NCI-H1436 (cell line): Measurements from ENCODE around the gene CNTN2.
A peak's percentile ranks its signal among the peaks of the same experiment; 100 is the strongest.

ENCODE experiments used
- DNase-seq: peaks from one replicate; lab custom pipeline; 2025; lab: John Stamatoyannopoulos, UW

Gene CNTN2, protein sequence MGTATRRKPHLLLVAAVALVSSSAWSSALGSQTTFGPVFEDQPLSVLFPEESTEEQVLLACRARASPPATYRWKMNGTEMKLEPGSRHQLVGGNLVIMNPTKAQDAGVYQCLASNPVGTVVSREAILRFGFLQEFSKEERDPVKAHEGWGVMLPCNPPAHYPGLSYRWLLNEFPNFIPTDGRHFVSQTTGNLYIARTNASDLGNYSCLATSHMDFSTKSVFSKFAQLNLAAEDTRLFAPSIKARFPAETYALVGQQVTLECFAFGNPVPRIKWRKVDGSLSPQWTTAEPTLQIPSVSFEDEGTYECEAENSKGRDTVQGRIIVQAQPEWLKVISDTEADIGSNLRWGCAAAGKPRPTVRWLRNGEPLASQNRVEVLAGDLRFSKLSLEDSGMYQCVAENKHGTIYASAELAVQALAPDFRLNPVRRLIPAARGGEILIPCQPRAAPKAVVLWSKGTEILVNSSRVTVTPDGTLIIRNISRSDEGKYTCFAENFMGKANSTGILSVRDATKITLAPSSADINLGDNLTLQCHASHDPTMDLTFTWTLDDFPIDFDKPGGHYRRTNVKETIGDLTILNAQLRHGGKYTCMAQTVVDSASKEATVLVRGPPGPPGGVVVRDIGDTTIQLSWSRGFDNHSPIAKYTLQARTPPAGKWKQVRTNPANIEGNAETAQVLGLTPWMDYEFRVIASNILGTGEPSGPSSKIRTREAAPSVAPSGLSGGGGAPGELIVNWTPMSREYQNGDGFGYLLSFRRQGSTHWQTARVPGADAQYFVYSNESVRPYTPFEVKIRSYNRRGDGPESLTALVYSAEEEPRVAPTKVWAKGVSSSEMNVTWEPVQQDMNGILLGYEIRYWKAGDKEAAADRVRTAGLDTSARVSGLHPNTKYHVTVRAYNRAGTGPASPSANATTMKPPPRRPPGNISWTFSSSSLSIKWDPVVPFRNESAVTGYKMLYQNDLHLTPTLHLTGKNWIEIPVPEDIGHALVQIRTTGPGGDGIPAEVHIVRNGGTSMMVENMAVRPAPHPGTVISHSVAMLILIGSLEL

DNA sequence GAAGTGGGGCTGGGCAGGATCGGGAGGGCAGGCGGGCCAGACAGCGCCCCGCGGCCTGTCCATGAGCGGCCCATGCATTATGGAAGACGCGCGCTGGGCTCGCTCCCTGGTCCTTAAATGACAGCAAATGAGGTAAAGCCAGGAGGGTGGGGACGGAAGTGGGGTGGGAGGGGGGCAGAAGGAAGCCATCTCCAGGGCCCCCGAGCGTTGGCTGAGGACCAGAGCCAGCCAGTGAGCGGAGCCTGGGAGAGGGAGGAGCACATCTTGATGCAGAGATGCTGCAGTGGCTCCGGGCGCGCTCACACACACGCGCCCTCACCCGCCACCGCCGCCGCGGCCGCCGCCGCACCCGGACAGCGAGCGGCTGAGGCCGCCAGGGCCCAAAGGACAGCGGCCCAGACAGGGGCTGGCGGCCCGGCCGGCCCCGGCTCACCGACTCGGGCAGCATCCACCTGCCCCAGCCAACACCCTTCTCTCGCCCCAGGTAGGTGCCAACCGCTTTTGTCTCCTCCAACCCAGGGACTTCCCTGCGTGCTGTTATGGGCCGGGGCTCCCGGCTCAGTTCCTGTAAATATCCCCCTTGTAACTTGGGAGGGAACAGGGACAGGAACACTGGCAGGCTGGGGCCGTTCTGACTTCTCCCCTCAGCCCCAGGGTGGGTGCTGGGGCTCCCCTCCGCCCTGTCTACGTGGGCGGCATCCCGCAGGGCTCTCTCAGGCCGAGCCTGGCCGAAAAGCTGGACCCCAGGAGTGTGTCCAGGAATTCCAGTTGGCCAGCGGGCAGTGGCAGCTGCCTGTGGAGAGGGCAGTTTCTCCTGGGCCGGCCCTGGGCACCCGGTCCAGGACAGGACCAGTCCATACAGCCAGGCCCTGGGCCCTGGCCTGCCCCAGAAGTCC lies at the start of gene CNTN2:
Gene CNTN2, plus strand, starts transcription at position 302 of the 896 bp plus-strand sequence. CDS start 9,974 bp downstream, outside the sequence.
- peak; percentile 80 for DNase-seq

DNA sequence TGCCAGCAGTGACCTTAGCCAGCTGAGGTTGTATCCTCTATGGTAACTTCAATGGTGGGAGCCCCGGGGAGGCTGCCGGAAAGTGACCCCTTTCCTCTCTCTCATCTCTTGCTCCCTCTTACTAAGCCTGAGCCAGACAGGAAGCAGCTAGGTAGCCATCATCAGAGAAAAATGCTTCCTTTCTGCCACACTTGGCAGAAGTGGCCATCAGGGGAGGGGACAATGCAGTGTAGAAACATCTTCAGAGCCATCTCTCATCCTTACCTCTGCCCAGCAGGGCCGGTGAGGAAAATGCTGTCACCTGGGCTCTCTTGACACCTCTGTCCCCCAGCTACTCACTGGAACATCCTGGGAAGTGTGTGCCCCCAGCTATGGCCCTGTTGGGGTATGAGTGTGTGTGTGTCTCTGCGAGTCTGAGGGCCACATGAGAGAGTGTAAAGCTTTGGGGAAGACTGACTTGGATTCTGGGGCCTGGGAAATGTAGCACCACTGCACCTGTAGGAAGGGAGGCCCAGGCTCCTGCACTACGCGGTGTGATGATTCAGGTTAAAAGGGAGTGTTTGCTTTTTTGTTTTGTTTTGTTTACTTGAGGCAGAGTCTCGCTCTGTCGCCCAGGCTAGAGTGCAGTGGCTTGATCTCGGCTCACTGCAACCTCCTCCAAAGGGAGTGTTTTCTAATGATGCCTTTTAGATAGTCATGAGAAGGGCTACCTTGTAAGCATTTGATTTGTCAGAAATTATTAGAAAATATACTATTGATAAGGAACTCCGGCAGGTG lies 48.7 kb upstream of the CNTN2 start:
- DNase-seq: no peak

DNA sequence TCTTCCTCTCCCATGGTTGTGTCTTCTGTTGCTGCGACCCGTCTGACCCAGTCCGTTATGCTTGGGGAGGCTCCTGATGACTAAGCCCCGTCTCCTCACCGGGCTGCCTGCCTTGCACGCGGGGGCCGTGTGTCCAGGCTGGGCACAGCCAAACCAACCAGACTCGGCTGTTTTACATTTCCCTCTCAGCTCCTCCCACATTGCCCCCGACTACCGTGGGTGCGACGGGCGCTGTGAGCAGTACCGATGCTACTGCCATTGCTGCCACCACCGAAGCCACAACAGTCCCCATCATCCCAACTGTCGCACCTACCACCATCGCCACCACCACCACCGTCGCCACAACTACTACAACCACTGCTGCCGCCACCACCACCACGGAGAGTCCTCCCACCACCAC lies 46.0 kb upstream of the CNTN2 start:
- DNase-seq: no peak

DNA sequence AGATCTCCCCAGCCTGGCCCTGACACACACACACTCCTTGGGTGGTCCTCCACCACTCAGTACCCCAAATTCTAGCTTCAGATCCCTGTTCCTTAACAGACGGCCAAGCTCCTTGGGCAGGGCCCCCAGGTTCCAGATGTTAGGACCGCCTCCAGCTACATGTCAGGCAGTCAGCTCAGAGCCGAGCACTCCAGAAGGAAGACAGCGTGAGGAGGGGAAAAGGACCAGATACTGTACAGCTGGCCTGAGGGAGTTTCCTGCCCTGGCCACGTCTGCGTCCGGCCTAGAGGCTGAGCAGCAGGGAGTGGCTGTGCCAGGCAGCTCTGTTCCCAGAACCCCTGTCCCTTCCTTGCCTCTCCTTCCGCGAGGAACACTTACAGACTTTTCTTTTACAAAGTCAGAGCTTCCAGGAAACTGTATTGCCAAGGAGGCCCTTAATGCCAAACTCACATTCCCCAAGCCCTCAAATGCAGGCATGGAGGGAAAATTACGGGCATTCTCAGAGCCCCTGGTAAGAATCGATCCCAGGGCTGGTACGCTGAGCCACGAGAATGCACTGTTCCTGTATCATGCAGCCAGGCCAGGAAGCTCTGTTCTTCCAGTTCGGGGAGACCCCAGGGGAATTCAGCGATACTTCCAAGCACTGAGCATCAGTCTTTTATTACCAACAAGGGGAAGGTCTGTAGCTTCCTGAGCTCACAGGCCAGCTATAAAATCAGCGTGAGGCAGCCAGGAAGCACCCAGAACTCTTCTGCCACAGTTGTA lies 45.2 kb upstream of the CNTN2 start:
- DNase-seq: no peak

DNA sequence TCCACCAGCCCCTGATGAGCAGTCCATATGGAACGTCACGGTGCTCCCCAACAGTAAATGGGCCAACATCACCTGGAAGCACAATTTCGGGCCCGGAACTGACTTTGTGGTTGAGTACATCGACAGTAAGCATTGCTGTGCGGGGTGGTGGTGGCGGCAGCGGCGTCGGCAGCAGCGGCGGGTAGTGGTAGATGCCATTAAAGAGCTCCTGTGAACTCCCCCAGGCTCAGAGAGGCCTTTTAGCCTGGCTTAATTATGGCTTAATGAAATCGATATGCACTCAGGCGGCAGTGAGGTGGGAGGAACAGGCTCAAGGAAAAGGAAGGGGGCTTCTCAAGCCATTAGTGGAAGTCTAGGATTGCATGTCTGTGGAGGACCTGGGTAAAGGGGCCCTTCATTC lies 41.9 kb upstream of the CNTN2 start:
- DNase-seq: no peak

DNA sequence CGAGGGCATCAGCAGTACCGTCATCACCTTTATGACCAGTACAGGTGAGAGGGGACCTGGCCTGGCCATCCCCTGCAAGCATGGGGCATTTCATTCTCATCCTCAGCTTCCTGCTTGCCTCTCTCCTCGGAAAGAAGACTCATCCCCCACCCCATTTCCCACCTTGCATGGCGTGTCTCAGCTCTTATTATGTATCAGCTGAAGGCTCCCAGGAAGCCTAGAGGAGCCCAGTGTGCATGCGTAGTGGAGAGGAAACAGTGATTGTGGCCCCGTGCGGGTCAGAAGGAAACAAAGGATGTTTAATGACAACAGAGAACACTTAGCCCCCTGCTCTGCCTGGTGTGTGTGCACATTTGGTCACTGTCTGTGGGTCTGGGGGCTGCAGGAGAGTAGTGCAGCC lies 40.3 kb upstream of the CNTN2 start:
- DNase-seq: no peak

DNA sequence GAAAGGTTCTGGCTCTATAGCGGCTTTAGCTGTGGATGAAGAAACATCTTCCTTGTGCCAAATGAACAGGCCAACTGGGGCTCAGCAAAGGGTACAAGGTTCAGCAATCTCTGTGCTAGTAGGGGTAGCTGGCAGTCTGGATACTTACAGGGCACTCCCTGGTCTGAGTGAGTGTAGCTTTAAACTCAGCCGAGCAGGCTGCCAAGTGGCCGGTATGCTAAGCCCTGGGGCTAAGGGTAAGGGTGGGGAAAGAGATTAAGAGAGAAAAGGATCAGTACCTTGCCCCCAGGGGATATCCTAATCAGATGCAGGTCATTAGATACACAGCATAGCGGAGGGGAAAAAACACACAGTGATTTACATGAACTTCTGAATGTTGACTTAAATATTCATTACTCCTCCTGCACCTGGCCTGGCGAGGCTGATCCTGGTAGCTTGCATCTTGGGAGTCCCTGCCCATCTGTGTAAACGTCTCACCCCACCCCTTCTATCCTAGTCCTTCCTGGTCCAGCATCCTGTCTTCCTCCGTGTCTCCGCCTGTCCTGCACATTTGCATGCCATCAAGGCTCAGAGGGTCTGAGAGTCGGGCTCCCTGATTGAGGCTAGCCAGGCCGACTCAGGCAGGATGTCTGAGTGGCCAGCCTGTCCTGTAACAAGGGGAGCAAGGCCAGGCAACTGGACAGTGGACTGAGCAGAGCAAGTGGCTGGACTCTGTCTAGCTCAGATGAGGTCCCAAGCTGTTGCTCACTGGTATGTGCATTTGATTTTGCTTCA lies 39.5 kb upstream of the CNTN2 start:
- DNase-seq: peak; percentile 62

DNA sequence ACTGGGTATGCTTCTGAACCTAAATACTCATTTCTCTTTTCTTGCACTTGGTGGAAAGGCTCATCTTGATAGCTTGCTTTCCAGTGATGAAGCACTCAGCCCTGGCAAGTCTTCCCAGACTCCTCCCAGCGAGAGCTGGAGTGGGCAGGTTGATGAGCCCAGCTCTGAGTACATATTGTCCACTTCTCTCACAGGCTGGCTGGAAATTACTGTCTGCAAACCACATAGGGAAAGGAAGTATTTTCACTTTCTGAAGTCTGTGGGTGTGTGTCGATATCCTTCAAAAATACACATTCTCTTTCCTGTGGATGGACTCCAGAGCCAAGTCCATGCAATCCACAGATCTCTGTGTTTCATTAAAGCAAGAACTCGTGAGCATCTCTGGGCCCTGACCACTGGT lies 38.7 kb upstream of the CNTN2 start:
- no peak for DNase-seq

DNA sequence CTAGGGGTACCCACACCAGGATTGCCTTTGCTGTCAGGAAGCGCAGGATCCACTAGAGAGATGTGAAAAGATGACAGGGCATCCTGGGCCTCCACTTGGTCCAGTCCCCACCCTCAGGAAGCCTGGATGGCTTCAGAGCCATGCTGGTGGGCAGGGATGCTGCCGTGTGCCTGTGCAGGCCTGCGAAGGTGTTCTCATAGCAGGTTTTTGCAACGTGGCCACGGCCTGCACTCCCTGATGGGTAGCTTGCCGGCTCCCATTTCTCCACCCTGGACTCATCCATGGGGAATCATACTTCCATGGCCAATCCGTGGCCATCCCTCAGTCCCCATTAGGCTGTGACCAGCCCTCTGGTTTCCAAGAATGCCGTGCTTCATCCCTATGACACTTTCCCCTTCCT lies 34.1 kb upstream of the CNTN2 start:
- DNase-seq: no peak

DNA sequence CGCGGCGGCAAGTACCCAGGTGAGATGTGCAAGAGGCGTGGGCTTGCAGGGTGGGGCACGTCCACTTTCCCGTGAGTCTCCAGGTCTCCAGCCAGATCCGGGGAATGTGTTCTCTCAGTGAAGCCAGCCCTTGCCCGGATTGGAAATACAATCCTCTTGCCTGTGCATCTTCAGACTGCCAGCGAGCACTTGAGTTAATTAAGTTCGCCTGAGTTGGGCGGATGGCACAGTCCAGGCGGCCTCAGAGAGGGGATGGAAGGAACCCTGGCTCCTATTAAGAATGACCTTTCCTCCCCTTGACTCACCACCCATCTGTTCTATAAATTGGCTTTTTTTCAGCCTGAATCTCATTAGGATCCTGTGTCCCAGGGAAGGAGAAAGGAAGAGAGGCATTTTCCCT lies 33.3 kb upstream of the CNTN2 start:
- DNase-seq: no peak

DNA sequence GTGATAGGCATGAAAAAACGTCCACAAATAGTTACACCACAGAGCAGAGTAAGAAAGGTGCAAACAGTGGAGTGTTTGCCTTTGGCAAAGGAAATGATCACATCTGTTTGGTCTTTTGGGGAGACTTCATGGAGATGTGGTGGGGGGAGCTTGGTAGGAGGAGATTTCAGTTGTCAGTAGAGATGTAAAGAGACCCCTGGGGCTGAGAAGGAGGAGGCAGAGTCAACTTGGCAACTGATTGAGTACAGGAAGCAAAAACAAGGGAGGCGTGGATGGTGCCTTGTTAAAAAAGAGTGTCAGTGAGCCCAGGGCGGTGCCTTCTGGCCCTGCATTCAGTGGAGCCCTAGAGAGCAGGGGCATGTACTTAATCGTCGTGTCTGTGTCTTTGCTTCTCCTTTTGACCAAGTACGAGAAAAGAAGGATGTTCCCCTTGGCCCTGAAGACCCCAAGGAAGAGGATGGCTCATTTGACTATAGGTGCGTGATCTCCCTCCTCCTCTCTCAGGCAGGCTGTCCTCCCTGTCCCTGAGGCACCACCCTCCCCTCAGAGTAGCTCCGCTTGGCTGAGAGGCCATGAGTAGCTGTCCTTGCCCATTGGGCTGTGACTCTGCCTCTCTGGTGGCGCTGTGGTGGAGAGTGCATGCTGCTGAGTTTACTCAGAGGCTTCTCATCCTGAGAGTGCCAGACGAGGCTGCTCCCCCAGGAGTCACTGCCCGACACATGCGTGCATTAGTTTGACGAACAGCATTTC lies 30.4 kb upstream of the CNTN2 start:
- DNase-seq: peak; percentile 36

DNA sequence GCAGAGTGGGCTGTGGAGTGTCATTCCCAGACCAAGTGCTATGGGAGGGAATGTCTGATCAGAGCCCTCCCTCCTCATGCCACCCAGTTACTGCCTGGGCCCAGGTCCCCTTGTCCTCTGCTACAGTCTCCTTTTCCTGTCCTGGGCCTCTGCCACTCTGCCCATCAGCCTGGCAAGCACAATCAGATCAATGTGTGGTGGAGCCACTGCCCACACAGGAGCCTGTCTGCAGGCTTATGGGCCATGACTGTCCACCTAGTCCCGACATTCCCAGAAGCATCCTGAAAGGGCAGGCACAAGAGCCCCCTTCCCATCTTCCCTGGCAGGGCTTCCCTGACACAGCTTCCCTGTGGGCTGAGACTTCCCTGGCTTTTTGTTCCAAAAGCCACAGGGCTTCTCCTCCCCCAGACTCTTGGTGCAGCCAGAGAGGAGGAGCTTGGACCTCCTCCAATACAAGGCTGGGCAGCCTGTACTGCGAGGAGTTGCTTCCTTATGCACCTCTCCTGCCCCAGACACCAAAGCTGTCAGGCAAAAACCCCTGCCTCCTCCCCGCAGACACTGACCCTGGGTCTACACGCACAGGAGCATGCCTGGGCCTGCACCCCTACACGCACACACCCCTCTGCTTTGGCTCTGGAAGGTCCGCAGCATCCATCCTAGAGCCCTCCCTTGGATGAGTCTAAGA lies 29.2 kb upstream of the CNTN2 start:
- peak; percentile 60 for DNase-seq

DNA sequence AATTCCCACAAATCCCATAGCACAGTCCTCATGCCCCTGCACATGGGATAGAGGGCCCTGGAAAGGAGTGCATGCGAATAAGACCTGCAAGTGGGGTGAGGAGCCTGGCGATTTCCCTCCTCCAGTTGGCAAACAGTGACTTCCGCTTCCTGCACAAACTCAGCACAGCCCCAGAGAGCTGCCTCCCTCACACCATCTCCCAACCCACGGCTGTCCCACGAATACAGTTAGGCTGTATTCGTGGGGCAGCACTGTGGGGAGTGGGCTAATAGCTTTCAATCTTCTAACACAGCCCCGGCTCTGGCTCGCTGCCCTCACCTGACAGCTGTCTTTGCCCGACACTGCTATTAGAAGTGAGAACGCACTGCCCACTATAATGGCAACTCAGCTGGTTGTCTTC lies 28.2 kb upstream of the CNTN2 start:
- no peak for DNase-seq

DNA sequence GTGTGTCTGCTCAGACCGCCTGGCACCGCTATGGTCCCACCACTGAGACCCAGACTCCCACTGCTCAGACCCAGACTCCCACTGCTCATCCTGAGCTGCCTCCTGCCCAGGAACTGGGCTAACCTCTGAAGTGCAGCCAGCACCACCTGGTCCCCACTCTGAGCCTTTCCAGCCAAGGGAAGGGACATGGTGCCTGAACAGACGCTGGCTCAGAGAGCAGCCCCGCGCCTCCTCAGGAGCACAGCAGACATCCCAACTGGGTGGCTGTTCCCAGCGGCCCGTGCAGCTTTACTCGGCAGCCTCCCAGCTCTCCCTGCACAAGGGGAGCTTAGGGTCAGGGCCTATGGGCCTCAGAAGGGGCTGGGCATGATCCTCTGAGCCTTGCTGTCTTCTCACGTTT lies 27.8 kb upstream of the CNTN2 start:
- DNase-seq: no peak

DNA sequence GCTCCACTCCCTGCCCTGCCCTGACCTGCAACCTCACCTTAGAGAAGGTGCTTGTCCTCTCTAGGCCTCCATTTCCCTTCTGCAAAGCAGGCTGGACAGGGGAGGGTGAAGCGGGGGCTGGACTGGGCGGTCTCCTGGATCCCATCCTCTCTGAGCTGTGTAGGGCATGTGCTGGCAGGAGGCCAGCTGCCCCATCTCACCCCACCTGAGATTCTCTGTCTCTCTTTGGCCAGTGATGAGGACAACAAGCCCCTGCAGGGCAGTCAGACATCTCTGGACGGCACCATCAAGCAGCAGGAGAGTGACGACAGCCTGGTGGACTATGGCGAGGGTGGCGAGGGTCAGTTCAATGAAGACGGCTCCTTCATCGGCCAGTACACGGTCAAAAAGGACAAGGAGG lies 26.9 kb upstream of the CNTN2 start:
- DNase-seq: no peak

DNA sequence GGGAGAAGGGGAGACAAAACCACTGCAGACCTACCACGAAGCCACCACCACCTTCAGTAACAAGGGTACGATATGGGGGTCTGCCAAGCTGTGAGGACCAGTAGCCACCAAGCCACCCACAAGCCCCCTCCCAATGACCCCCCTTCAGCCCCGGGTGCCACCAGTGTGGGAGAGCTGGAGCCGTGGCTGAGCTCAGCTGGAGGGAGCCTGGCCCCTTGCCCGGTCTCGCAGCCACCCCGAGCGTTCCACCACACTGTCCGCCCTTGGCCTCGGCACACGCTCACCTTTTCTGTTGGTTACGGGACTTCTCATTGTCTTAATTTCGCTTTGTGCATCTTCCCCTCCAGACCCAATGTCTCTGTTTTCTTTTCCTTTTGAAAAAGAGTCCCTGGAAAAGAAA lies 26.4 kb upstream of the CNTN2 start:
- DNase-seq: no peak

DNA sequence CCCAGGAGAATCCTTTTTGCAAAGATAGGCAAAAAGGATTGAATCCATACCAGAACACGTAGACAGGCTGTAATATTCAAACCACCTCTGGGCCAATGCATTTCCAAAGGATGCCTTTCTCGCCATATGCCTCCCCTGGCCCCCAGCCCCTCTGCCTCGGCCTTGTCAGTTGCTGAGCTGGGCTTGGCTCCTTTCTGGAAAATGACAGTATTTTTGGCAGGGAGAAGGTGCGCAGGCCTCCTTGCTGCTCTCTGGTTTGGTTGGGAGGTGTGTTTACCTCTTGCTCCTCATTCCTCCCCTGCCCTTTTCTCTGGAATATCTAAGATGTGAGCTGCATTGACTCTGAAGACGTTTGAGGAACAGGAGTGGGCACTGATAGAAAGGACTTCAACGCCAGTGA lies 26.0 kb upstream of the CNTN2 start:
- no peak for DNase-seq

DNA sequence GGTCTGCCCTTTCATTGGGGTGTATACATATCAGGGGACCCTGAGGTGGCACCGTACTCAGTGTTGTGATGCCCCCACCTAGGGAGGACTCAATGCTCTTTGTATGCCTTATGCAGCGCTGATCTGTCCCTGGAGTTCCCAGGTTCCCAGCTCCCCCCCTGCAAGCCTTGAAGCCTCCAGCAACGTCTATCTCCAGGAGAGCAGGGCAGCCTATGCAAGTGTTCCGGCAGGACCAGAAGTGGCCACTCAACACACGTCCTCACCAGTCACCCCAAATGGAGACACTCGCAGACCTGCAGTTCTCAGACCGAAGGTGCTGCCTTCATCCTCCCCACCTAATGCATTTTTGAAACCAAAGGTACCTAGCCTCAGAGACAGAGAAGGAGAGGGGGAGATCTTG lies 25.2 kb upstream of the CNTN2 start:
- DNase-seq: no peak
